Limb (tissue), 2 donors: ENCODE measurements around the gene CREB3L2.
A peak's percentile ranks its signal among the peaks of the same experiment; 100 is the strongest.

Experiments
- DNase-seq, 2 donors: peaks; one replicate each; pipeline ENCODE4 v3.0.0-alpha.2; 2016; ENCODE audit errors: extremely low spot score in 2 of 2

The CREB3L2 gene

DNA sequence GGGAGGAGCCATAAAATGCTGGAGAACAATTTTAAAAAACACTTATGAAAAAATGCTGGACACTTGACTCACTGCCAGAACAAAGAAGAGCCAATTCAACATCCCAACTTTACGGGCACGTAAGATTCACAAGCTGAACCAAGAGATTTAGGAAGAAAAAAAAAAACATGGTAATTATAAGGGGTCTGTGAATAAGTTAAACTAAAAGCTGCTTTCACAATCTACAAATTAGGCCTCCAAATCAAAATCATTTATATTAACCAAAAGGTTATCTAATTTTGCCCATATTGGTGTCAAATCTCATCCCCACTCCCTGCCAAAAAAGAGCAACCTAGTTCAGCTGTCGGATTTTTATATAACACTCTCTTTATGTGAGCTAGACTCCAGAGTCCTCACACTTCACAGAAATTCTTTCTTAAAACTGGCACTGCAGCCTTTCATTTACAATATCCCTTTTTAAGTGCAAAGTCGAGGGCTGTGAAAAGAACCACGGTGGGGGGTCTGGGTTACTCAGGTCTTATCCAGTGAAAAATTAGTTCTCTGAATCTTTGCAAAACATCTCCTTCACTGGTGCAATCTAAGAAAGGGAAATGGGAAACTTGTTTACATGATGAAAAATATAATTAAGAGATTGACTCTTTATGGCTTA lies 124.7 kb downstream of the CREB3L2 start:
- no peak for DNase-seq

- no peak for DNase-seq
These were observed 126.1 kb downstream of the CREB3L2 start for GRCh38 chr7:137875746-137876145.

- peak in 1 of 2 donors; percentile 43 for DNase-seq
These were observed 127.7 kb downstream of the CREB3L2 start for GRCh38 chr7:137873979-137874777.

DNA sequence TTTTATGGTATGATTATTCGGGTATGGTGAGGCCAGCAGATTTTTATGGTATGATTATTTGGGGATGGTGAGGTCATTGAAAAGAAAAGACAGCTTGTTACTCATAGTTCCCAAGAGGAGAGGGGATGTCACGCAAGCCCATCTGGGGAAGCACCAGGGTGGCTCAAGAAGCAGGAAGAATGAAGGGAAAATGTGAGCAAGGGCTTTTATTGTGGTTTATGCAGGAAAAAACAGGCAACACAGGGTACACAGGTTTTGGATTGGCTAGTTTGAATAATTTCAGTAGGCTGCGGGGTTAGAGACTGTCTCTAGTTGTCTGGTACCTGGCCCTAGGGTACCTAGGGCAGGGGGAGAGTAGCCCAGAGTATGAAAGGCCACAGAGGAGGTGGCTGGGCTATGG lies 128.4 kb downstream of the CREB3L2 start:
- DNase-seq: no peak

- no peak for DNase-seq
These were observed 130.5 kb downstream of the CREB3L2 start for GRCh38 chr7:137871170-137871915.

GRCh38 chr7:137870684-137871083 lies 131.2 kb downstream of the CREB3L2 start:
- no peak for DNase-seq

DNA sequence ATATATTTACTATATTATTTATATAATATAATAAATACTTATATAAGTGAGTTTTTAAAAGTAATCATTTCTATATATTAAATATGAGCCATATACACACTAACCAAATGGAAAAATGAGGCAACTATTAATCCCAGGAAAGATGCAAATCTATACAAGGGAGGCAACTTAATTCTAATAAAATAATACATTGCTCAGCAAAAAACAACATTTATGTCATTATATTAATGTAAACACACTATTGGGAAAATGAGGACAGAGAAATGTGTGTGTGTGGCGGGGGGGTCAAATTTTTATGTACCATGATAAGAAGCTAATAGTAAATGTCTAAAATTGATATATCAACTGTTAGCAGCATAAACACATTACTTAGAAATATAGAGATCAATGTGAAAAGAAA lies 131.8 kb downstream of the CREB3L2 start:
- no peak for DNase-seq

DNA sequence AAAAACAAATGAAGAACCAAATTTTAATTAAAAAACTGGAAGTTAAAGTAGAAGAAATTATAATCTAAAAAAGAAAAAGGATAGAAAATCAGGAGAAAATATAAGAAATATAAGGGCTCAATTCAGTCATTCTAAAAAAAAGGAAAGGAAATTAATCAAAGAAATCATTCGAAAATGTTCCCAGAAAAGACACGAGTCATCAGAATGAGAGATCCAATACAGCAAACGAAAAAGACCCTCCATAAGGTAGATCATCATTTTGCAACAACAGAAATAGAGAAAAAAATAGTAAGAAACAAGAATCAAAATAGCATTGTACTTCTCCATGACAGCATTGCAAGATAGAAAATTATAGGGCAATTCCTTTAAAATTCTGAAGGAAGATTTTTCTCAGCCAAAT lies 132.6 kb downstream of the CREB3L2 start:
- DNase-seq: no peak

DNA sequence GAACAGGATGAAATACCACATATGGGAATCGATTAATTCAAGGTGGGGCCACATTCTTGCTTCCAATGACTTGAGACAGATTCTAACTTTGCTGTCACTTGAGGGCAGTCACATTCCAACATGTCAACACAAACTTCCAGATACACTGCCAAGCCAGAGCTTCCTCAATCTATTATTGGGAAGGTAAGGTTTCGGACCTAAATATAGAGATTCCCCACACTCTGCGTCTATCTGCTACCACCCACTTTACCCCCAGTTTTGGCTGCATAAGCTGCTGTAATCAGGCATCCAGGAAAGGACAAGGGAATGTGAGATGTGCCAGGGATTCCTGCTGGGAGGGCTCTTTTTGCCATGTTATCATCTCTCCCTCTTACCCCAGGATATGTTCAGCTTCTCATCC lies 134.6 kb downstream of the CREB3L2 start:
- no peak for DNase-seq

DNA sequence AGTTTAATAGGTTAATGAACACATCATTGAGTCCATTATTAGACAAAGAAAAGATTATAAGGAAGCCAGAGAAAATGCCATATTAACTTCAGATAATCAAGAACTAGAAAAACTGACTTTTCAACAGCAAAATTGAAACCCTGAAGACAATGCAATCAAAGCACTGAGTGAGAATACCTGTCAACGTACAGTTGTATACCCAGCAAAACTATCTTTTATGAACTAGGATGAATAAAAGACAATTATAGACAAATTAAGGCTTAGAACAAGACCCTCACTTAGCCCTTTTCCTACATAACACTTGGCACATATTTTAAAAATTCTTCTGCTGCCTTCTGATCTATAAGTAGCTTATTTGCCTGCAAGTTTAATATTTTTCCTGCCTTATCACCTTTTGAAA lies 136.1 kb downstream of the CREB3L2 start:
- no peak for DNase-seq

DNA sequence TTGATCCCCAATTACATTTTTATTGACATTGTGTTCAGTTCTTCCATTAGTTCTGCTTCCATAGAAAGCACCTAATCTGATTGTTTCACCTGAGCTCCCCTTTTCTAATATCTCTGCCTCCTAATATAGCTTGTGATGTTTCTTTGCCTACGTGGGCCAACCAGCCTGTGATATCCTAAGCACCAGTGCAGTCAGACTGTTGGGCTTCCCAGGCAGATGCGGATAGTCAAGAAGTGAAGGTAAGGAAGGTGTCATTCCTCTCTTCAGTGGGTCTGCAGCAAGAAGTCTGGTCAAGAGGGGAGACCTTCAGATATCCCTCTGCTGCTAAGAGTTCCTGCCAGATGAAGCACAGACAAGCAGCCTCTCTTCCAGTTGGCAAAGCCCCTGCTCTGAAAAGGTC lies 138.9 kb downstream of the CREB3L2 start:
- no peak for DNase-seq

- DNase-seq: no peak
These were observed 139.5 kb downstream of the CREB3L2 start for GRCh38 chr7:137862358-137862757.

- DNase-seq: no peak
These were observed 141.3 kb downstream of the CREB3L2 start for GRCh38 chr7:137860542-137860941.

DNA sequence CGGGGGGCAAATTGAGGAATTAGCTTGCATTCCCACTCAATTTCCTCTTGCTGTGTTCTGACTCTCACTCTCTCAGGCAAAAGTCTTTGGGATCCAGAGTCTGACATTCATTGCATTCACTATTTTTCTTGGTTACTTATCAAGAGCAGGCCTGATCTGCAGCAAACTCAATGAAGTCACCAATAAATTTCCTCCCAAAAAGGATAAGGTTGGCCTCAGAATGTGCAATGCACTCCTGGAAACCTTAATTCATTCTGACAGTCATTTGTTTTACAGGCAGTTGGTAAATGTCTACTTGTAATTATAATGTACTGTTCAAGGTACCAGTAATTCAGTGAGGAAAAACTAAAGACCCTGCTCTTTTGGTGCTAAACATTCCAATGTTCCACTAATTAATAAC lies 148.8 kb downstream of the CREB3L2 start:
- DNase-seq: no peak

DNA sequence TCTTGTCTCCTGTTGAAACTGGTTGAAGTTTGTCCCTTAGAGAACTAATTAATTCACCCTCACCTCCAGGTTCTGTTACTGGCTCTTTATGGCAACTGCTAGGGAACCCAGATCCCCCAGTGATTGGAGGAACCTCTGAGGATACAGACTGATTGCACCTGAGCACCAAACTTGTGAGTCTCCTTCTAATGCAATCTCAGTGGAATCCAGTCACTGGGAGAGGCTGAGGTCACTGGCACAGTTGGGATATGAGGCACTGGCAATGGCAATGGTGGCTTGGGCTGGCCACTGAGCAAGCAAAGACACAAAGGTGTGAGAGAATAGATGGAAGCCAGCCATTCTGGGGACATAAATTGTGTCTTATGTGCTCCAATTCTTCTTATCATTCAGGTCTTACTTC lies 149.8 kb downstream of the CREB3L2 start:
- DNase-seq: no peak

DNA sequence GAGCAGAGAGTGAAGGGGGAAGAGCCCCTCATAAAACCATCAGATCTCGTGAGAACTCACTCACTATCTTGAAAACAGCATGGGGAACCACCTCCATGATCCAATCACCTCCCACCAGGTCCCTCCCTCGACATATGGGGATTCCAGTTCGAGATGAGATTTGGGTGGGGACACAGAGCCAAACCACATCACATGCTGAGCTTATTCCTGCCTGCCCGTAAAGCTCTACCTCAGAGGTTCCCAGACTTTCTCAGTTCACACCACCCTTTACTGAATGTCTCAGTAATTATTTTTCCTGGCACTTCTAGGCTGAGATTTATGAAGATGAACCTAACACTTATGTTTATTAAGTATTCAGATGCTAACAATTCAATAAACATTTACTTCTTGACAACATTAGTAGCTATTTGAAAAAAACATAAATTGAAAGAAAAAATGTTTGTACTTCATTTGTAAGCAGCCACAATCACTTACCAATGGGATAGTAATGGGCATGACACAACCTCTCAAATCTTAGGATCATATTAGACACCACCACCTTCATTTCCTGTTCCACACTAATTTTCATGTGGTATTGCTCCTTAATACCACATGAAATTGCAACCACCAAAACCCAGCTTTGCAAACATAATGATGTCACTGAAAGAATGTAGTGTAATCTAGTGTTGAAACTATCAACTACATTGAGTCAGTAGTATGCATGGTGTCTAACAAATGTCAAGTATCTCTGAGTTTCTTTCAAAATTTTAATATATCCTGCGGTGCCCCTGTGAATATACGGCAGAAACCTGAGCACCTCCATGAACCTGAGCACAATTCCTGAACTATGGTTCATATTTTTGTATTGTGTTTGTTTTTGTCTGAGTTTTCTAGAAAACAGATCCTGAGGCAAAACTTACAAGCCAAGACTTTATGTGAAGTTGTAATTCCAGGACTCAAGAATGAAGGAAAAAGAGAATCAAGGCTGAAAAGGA lies 150.6 kb downstream of the CREB3L2 start:
- DNase-seq: no peak

GRCh38 chr7:137850571-137850970 lies 151.3 kb downstream of the CREB3L2 start:
- DNase-seq: no peak

- DNase-seq: no peak
These were observed 153.8 kb downstream of the CREB3L2 start for GRCh38 chr7:137848095-137848494.

DNA sequence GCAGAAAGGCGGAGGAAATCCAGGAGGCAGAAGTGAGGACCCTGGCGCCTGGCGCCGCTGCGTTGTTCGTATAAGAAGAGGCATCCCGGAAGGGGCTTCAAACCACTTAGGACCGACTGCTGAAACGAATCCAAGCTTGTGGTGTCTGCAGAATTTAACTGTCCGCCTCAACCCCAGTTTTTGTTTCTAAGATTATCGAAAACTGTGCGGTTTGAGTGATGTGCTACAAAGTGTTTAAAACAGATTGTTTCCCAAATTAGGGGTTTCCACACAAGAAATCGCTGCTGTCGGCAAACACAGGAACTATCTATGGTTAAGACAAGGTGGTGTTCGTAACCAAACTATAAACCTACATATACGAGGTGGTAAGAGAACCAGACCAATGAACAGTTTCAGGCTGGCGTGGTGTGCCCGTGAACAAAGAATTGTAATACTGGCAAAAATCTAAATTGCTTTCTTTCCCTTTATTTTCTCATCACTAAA lies 154.3 kb downstream of the CREB3L2 start:
- DNase-seq: no peak

DNA sequence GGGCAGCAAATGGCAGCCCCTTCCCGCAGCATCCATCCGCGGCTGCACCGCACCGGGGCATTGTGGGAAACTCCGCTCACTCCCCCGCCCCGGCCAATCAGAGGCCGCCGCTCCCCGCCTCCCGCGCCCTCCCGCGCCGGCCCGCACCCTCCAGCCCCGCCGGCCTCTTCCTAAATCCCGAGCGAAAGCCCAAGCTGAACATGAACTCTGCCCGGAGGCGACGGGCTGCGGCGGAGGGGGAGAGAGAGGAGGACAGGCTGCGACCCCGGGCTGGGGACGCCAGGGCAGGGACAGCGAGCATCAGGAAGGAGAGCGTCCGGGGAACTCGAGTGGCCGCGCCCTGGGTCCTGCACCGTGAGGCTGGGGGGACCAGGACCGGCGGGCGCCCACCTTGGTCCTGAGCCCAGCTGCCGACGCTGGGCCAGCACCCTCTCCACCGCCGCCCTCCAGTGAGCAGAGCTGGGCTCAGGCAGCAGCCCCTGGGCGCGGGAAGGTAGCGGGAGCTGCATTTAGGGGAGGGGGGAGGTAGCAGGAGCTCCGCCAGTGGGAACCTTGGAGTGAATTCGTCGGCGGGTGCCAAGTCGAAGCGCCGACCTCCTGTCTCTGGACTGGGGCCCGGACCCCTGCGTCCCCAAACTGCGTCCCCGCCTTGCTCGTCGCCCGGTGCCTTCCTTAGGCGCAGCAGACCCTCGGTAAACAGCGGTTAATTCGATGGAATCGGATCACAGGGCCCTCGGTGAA lies 154.9 kb downstream of the CREB3L2 start, which contains the start of gene DGKI:
DGKI (minus strand) TSS at position 148 of the 741 bp plus-strand sequence.
- DNase-seq: peak in 1 of 2 donors; percentile 80

DNA sequence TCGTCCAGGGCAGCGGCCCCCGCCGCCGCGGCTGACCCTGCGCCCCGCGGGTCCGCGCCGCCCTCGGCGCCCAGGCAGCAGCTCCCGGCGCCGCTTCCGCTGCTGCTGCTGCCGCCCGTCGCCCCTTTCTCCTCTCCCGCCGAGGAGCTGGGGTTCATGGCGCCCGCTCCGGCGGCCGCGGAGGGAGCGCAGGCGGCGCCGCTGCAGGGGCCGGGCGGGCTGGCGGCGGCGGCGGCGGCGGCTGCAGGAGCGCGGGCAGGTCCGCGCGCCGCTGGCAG lies 155.4 kb downstream of the CREB3L2 start:
- DNase-seq: no peak
